ENCODE results near the gene ACSL6. TPM values are rescaled to one million over a fixed set of nuclear protein-coding genes. Genes with fewer than 3 reads are reported as not detected.

ACSL6 gene
- total RNA-seq, 1 experiment from 2014 or later, result 4.8 TPM

DNA sequence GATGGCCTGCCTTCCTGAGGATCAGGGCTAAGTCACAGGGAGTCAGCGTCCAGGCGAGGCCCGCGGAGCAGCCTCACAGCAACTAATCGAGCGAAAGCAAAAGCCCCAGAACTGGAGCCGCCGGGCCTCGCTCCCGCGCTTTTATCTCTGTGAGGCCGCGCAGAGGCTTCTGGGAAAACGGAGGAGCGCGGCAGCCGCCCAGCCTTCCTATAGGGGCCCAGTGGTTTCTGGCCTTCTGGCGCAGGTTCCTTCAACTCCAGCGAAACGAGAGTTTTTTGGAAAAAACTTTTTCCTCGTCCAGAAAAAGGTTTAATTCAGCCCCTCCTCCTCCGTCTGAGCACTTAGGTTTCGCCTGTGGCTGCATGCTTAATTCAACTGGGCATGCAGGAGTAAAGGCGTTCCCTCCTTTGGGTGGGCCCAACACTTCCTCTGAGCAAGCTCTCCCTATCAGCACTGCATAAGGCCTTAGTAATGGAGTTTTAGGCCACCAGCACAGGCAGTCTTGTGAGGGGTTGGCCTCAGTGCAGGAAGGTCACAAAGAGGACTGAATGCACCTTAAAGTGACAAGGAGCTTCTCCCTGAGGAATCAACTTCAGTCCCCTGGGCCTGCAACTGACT lies 65.8 kb downstream of the ACSL6 start, which contains the start of gene MEIKIN:
MEIKIN (minus strand) TSS at position 113 of the 618 bp plus-strand sequence. CDS start 158 bp downstream, outside the sequence.
- peak; percentile 49 for ATAC-seq
- H3K4me1 Mint-ChIP-seq, result 0 out of 2 replicates have a peak, but pooled peaks cover 2% of the 10 kb centered on the region
- no peaks in the 10 kb centered on the region for H3K36me3 Mint-ChIP-seq
- CTCF ChIA-PET, result interaction anchor here (1.3 kb wide), 2 partner anchors 62 to 356 kb away, joined by 3 read pairs; no protein-coding TSS in a partner anchor
- no peaks in the 10 kb centered on the region for H3K9me3 Mint-ChIP-seq
- no peak for TF ChIP-seq CBFB (CRISPR knock-in tag; IDR thresholded peaks at IDR 0.05; ENCODE audit: low read depth)
- TF ChIP-seq, protein P1, sequence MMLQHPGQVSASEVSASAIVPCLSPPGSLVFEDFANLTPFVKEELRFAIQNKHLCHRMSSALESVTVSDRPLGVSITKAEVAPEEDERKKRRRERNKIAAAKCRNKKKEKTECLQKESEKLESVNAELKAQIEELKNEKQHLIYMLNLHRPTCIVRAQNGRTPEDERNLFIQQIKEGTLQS (CRISPR knock-in tag; conservative IDR thresholded peaks at IDR 0.05), result no peak
- TF ChIP-seq, protein P2, sequence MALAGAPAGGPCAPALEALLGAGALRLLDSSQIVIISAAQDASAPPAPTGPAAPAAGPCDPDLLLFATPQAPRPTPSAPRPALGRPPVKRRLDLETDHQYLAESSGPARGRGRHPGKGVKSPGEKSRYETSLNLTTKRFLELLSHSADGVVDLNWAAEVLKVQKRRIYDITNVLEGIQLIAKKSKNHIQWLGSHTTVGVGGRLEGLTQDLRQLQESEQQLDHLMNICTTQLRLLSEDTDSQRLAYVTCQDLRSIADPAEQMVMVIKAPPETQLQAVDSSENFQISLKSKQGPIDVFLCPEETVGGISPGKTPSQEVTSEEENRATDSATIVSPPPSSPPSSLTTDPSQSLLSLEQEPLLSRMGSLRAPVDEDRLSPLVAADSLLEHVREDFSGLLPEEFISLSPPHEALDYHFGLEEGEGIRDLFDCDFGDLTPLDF (CRISPR knock-in tag; IDR thresholded peaks at IDR 0.05), result no peak
- TF ChIP-seq IRF2 (CRISPR knock-in tag; IDR thresholded peaks at IDR 0.05; ENCODE audit: borderline replicate concordance, low read depth), result no peak
- no peak for TF ChIP-seq KAT7 (CRISPR knock-in tag; IDR thresholded peaks at IDR 0.05; ENCODE audit: borderline replicate concordance)
- TF ChIP-seq, protein P3, sequence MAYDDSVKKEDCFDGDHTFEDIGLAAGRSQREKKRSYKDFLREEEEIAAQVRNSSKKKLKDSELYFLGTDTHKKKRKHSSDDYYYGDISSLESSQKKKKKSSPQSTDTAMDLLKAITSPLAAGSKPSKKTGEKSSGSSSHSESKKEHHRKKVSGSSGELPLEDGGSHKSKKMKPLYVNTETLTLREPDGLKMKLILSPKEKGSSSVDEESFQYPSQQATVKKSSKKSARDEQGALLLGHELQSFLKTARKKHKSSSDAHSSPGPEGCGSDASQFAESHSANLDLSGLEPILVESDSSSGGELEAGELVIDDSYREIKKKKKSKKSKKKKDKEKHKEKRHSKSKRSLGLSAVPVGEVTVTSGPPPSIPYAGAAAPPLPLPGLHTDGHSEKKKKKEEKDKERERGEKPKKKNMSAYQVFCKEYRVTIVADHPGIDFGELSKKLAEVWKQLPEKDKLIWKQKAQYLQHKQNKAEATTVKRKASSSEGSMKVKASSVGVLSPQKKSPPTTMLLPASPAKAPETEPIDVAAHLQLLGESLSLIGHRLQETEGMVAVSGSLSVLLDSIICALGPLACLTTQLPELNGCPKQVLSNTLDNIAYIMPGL (CRISPR knock-in tag; IDR thresholded peaks at IDR 0.05), result no peak
- TF ChIP-seq ZNF396 (CRISPR knock-in tag; IDR thresholded peaks at IDR 0.05; ENCODE audit: borderline replicate concordance), result no peak
- no peak for DNase-seq (ENCODE audit: low spot score)
- no peak within 1 kb of the TSS for H3K27ac Mint-ChIP-seq
- no peak within 1 kb of the TSS for H3K4me3 Mint-ChIP-seq
- POLR2A ChIA-PET, result no interaction called here
- H3K27me3 Mint-ChIP-seq (ENCODE audit: low read depth), result no peaks in the 10 kb centered on the region

DNA sequence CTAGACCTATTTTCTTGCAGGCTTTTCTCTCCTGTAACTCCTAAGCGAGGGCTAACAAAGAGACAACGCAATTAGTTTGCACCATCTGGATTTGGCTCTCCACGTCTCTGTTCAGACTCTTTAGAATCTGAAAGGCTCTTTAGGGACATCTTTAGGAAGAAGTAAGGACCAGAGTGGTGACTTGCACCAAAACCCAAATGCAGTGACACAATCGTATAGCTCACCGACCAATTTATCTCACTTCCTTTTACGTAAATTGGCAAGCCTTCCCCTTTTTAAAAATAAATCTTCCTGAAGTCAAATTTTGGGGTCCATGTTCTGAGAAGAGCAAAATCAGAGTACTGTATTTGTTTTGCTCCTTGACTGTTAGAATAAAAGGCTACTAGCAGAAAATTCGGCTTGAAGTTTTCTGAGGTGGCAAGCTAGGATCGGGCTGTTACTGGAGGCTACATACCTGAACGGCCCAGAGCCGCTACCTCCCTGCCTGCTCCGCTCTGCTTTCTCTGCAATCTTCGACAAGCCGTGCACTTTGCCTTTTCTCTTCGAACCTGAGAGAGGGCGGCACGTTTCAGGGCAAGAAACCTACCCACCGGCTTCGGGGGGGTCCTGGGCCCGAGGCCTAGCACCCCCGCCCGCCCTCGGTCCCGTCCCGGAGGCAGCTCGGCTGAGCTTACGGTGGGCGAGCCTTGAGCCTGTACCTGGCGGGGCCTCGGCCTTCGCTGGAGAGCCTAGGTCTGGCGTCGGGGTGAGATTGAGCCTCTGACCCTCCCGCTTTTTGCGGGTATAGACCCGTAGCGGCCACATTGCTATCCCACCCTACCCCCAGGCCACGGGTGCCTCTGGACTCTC lies 66.5 kb downstream of the ACSL6 start:
- TF ChIP-seq ZNF671 (CRISPR knock-in tag; IDR thresholded peaks at IDR 0.05) (no peak), JUN (CRISPR knock-in tag; IDR thresholded peaks at IDR 0.05) (no peak)
- DNase-seq (ENCODE audit: low spot score) (peak; percentile 13), ATAC-seq (peak; percentile 71)
- ChIA-PET POLR2A (no interaction called here), CTCF (no interaction called here)
- H3K4me1 Mint-ChIP-seq, result 0 out of 2 replicates have a peak, but pooled peaks cover 2% of the 10 kb centered on the region
- no peak overlapping the region for H3K27ac Mint-ChIP-seq
- H3K4me3 Mint-ChIP-seq, result no peak overlapping the region
- H3K27me3 Mint-ChIP-seq (ENCODE audit: low read depth), result no peaks in the 10 kb centered on the region
- H3K36me3 Mint-ChIP-seq, result no peaks in the 10 kb centered on the region
- H3K9me3 Mint-ChIP-seq, result no peaks in the 10 kb centered on the region

DNA sequence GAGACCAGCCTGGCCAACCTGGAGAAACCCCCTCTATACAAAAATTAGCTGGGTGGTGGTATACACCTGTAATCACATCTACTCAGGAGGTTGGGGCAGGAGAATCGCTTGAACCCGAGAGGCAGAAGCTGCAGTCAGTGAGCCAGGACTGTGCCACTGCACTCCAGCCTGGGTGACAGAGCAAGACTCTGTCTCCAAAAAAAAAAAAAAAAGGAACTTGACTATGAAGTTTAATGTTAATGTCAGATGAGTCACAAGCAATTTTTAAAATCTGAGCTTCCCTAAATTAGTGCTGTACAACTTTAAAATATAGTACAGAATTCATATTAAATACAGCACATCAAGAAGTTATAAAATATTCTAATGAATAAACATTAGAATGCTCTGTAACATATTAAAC lies 67.5 kb downstream of the ACSL6 start:
- CTCF ChIA-PET, result no interaction called here
- POLR2A ChIA-PET, result interaction anchor here (0.6 kb wide), 1 partner anchor 143 kb away, joined by 3 read pairs; no protein-coding TSS in a partner anchor
- H3K36me3 Mint-ChIP-seq, result no peaks in the 10 kb centered on the region
- 0 out of 2 replicates have a peak, but pooled peaks cover 2% of the 10 kb centered on the region for H3K4me1 Mint-ChIP-seq
- no peak overlapping the region for H3K4me3 Mint-ChIP-seq
- no peak for DNase-seq (ENCODE audit: low spot score)
- H3K27me3 Mint-ChIP-seq (ENCODE audit: low read depth), result no peaks in the 10 kb centered on the region
- H3K27ac Mint-ChIP-seq, result no peak overlapping the region
- no peak for ATAC-seq
- no peaks in the 10 kb centered on the region for H3K9me3 Mint-ChIP-seq
- TF ChIP-seq CREB1 (CRISPR knock-in tag; IDR thresholded peaks at IDR 0.05) (no peak), JUN (CRISPR knock-in tag; IDR thresholded peaks at IDR 0.05) (no peak), TP53 (CRISPR knock-in tag; IDR thresholded peaks at IDR 0.05) (no peak), SMAD4 (CRISPR knock-in tag; IDR thresholded peaks at IDR 0.05) (no peak), RORB (CRISPR knock-in tag; IDR thresholded peaks at IDR 0.05) (no peak), ELF4 (CRISPR knock-in tag; IDR thresholded peaks at IDR 0.05; ENCODE audit: low read depth) (no peak), ESRRA (CRISPR knock-in tag; IDR thresholded peaks at IDR 0.05; ENCODE audit: borderline replicate concordance) (no peak), KAT7 (CRISPR knock-in tag; IDR thresholded peaks at IDR 0.05; ENCODE audit: borderline replicate concordance) (no peak), OVOL2 (CRISPR knock-in tag; IDR thresholded peaks at IDR 0.05; ENCODE audit: borderline replicate concordance) (no peak)
- TF ChIP-seq, protein P4, sequence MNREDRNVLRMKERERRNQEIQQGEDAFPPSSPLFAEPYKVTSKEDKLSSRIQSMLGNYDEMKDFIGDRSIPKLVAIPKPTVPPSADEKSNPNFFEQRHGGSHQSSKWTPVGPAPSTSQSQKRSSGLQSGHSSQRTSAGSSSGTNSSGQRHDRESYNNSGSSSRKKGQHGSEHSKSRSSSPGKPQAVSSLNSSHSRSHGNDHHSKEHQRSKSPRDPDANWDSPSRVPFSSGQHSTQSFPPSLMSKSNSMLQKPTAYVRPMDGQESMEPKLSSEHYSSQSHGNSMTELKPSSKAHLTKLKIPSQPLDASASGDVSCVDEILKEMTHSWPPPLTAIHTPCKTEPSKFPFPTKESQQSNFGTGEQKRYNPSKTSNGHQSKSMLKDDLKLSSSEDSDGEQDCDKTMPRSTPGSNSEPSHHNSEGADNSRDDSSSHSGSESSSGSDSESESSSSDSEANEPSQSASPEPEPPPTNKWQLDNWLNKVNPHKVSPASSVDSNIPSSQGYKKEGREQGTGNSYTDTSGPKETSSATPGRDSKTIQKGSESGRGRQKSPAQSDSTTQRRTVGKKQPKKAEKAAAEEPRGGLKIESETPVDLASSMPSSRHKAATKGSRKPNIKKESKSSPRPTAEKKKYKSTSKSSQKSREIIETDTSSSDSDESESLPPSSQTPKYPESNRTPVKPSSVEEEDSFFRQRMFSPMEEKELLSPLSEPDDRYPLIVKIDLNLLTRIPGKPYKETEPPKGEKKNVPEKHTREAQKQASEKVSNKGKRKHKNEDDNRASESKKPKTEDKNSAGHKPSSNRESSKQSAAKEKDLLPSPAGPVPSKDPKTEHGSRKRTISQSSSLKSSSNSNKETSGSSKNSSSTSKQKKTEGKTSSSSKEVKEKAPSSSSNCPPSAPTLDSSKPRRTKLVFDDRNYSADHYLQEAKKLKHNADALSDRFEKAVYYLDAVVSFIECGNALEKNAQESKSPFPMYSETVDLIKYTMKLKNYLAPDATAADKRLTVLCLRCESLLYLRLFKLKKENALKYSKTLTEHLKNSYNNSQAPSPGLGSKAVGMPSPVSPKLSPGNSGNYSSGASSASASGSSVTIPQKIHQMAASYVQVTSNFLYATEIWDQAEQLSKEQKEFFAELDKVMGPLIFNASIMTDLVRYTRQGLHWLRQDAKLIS (CRISPR knock-in tag; IDR thresholded peaks at IDR 0.05; ENCODE audit: borderline replicate concordance), result no peak
- TF ChIP-seq, protein P5, sequence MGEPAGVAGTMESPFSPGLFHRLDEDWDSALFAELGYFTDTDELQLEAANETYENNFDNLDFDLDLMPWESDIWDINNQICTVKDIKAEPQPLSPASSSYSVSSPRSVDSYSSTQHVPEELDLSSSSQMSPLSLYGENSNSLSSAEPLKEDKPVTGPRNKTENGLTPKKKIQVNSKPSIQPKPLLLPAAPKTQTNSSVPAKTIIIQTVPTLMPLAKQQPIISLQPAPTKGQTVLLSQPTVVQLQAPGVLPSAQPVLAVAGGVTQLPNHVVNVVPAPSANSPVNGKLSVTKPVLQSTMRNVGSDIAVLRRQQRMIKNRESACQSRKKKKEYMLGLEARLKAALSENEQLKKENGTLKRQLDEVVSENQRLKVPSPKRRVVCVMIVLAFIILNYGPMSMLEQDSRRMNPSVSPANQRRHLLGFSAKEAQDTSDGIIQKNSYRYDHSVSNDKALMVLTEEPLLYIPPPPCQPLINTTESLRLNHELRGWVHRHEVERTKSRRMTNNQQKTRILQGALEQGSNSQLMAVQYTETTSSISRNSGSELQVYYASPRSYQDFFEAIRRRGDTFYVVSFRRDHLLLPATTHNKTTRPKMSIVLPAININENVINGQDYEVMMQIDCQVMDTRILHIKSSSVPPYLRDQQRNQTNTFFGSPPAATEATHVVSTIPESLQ (CRISPR knock-in tag; IDR thresholded peaks at IDR 0.05), result no peak
- TF ChIP-seq, protein P6, sequence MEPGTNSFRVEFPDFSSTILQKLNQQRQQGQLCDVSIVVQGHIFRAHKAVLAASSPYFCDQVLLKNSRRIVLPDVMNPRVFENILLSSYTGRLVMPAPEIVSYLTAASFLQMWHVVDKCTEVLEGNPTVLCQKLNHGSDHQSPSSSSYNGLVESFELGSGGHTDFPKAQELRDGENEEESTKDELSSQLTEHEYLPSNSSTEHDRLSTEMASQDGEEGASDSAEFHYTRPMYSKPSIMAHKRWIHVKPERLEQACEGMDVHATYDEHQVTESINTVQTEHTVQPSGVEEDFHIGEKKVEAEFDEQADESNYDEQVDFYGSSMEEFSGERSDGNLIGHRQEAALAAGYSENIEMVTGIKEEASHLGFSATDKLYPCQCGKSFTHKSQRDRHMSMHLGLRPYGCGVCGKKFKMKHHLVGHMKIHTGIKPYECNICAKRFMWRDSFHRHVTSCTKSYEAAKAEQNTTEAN (CRISPR knock-in tag; IDR thresholded peaks at IDR 0.05), result no peak
